Sigmoid colon (tissue), 7 donors: ENCODE measurements around the gene TBC1D16. TPM values are rescaled to one million over a fixed set of nuclear protein-coding genes. Genes with fewer than 3 reads are reported as not detected.

Source experiments
- DNase-seq: peaks from one replicate; pipeline ENCODE4 v3.0.0-alpha.2; 2019
- H3K27ac ChIP-seq, 4 donors: fragments of 200-600 bp; sonication (generic); one replicate each; pipeline ENCODE4 v1.5.1; 2016 to 2019; ENCODE audit warnings: mild to moderate bottlenecking in 1 of 4
- H3K27me3 ChIP-seq, 3 donors: fragments of 200-600 bp; sonication (generic); one replicate each; pipeline ENCODE4 v1.5.1; 2019; ENCODE audit warnings: mild to moderate bottlenecking in 1 of 3
- H3K36me3 ChIP-seq, 4 donors: fragments of 200-600 bp; sonication (generic); one replicate each; pipeline ENCODE4 v1.5.1; 2016 to 2019
- H3K4me1 ChIP-seq, 4 donors: fragments of 200-600 bp; sonication (generic); one replicate each; pipeline ENCODE4 v1.5.1; 2017 to 2019
- H3K4me3 ChIP-seq, 4 donors: fragments of 200-600 bp; sonication (generic); one replicate each; pipeline ENCODE4 v1.5.1; 2017 to 2019; ENCODE audit warnings: mild to moderate bottlenecking in 2 of 4, moderate library complexity in 1 of 4
- H3K9me3 ChIP-seq, 4 donors: fragments of 200-600 bp in 3 of 4; sonication (generic) in 3 of 4; one replicate each; pipeline versions ENCODE4 v1.5.1 to v1.6.1; 2013 to 2019
- EP300 ChIP-seq, 4 donors: sonication (generic); formaldehyde crosslinking; IDR thresholded peaks; one replicate each; pipeline ENCODE4 v1.6.1; 2017; ENCODE audit warnings: antibody characterized with exemption in 4 of 4
- POLR2A ChIP-seq, 2 donors: fragments of 450-650 bp; IDR thresholded peaks; one replicate each; pipeline ENCODE4 v1.6.1; 2016; ENCODE audit warnings: antibody characterized with exemption in 2 of 2, mild to moderate bottlenecking in 2 of 2, moderate library complexity in 2 of 2
- POLR2AphosphoS5 ChIP-seq, 4 donors: sonication (generic); formaldehyde crosslinking; IDR thresholded peaks; one replicate each; pipeline ENCODE4 v1.6.1; 2017; ENCODE audit warnings: antibody characterized with exemption in 4 of 4
- WGBS, 2 donors: extraction: QIAGEN DNeasy Blood & Tissue Kit; methylation state at CpG; one replicate each; pipeline ENCODE4 v1.1.7; 2013; 5-methylcytosine and 5-hydroxymethylcytosine counted together
- intact Hi-C: fragments of 100-400 bp; cut with DNase I; formaldehyde crosslinking; loops from one replicate; pipeline ENCODE4 v1.15.1; 2023
- polyA plus RNA-seq, 3 donors: library from polyadenylated mRNA; stranded (reverse); fragments of 200-250 nt; gene quantifications; one replicate each; pipeline ENCODE4 v1.2.3, GENCODE V29; 2013
- total RNA-seq, 4 donors: library from RNA; depleted of rRNA; stranded (reverse); fragments of >200 nt; gene quantifications; one replicate each; pipeline ENCODE4 v1.1.0, GENCODE V29; 2016
- TF ChIP-seq, protein P1 (sequence below), 4 experiments: fragments of 450-650 bp in 3 of 4; fragments of 200-600 bp in 1 of 4; IDR thresholded peaks; one replicate each; pipeline ENCODE4 v1.5.1; 2016 to 2019; ENCODE audit warnings: antibody characterized with exemption in 4 of 4, mild to moderate bottlenecking in 3 of 4, moderate library complexity in 2 of 4
- donor health status: healthy with polysubstance abuse.
- donor health status: Bipolar disorder and iron deficiency.
- donor health status: healthy.

The TBC1D16 gene
- total and polyA plus RNA-seq, 7 donors = 3.6 to 21.9 (median 15.7) TPM

DNA sequence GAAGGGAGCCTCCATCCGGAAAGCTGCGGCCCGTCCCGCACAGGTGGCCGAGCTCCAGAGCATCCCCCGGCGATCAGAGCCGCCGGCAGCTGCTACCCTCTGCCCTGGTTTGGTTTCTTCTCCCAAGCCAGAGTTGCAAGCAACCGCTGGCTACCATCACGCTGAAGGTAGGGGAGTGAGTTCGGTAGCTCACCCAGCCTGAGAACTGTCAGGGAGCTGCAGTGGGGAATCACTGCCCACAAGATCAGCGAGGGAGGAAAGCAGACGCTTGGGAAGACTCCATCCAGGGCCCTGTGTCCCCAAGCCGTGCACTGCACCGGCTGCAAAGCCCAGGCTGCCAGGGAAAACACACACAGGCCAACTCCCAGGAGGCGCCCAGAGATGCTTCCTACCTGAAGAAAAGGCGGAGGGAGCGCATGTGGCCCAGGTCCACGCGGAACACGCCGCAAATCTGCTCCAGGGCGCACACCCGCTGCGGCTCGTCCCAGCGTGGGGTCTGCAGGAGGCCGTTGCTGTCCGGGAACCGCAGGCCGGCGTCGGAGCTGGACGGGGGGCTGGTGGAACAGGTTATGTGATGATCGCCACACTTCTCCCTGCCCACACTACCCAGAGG lies 83.3 kb downstream of the TBC1D16 start:
- peak; percentile 52 for DNase-seq
- Histone ChIP-seq H3K27ac (peak overlapping the region in 3 of 4 donors; percentile 54 to 70 (median 64)), H3K4me1 (peaks cover 0 to 24% (median 20%) of the 10 kb centered on the region in 4 donors), H3K9me3 (no peaks in the 10 kb centered on the region), H3K4me3 (no peak overlapping the region), H3K36me3 (peaks cover 0 to 12% (median 5%) of the 10 kb centered on the region in 4 donors), H3K27me3 (no peaks in the 10 kb centered on the region)
- intact Hi-C loops = no loop called here
- 87 to 92% methylated on average over 36 of the region's 36 CpGs for WGBS, 2 donors
- TF ChIP-seq, protein P1, sequence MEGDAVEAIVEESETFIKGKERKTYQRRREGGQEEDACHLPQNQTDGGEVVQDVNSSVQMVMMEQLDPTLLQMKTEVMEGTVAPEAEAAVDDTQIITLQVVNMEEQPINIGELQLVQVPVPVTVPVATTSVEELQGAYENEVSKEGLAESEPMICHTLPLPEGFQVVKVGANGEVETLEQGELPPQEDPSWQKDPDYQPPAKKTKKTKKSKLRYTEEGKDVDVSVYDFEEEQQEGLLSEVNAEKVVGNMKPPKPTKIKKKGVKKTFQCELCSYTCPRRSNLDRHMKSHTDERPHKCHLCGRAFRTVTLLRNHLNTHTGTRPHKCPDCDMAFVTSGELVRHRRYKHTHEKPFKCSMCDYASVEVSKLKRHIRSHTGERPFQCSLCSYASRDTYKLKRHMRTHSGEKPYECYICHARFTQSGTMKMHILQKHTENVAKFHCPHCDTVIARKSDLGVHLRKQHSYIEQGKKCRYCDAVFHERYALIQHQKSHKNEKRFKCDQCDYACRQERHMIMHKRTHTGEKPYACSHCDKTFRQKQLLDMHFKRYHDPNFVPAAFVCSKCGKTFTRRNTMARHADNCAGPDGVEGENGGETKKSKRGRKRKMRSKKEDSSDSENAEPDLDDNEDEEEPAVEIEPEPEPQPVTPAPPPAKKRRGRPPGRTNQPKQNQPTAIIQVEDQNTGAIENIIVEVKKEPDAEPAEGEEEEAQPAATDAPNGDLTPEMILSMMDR (IDR thresholded peaks at IDR 0.05) = no peak
- TF ChIP-seq POLR2AphosphoS5 (IDR thresholded peaks at IDR 0.05) = no peak
- TF ChIP-seq POLR2A (IDR thresholded peaks at IDR 0.05) = no peak
- TF ChIP-seq EP300 (IDR thresholded peaks at IDR 0.05) = no peak

GRCh38 chr17:79951361-79952264 lies 84.1 kb downstream of the TBC1D16 start:
- H3K36me3 ChIP-seq = peaks cover 0 to 19% (median 6%) of the 10 kb centered on the region in 4 donors
- TF ChIP-seq POLR2A (IDR thresholded peaks at IDR 0.05) (no peak), POLR2AphosphoS5 (IDR thresholded peaks at IDR 0.05) (peak in 2 of 4 donors; percentile 42 to 46)
- TF ChIP-seq, protein P1 (IDR thresholded peaks at IDR 0.05) = no peak
- 55 to 83% methylated on average over 31 of the region's 31 CpGs for WGBS, 2 donors
- DNase-seq = peak; percentile 75
- peaks cover 0 to 24% (median 20%) of the 10 kb centered on the region in 4 donors for H3K4me1 ChIP-seq
- H3K9me3 ChIP-seq = no peaks in the 10 kb centered on the region
- intact Hi-C loops = loop anchor here (2.0 kb wide), 1 partner anchor 41 kb away; no protein-coding TSS in a partner anchor
- H3K27ac ChIP-seq = peak overlapping the region; percentile 41 to 70 (median 59)
- H3K4me3 ChIP-seq = no peak overlapping the region
- no peaks in the 10 kb centered on the region for H3K27me3 ChIP-seq

DNA sequence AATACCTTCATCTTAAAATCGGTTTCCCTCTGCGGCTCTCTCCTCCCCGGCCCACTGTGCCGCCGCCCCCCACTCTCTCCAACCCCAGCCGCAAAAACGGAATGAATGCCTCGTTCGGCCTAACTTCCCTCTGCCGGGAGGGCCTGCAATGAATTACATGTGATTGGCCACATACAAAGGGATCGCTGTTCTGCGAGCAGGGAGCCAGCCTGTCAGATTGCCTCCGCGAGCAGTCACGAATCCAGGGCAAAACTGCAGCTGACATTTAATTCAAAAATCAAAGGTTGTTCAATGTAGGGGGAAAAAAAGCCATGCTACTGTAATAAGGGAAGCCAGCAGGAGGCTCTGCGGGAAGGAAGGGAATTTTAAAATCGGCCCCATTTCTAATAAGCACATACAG lies 84.9 kb downstream of the TBC1D16 start:
- Histone ChIP-seq H3K4me1 (peaks cover 0 to 24% (median 20%) of the 10 kb centered on the region in 4 donors), H3K4me3 (no peak overlapping the region), H3K9me3 (no peaks in the 10 kb centered on the region), H3K36me3 (peaks cover 0 to 19% (median 8%) of the 10 kb centered on the region in 4 donors), H3K27me3 (no peaks in the 10 kb centered on the region), H3K27ac (peak overlapping the region; percentile 41 to 70 (median 59))
- 66 to 93% methylated on average over 17 of the region's 17 CpGs for WGBS, 2 donors
- intact Hi-C loops = loop anchor here (2.0 kb wide), 1 partner anchor 42 kb away; no protein-coding TSS in a partner anchor
- TF ChIP-seq POLR2A (IDR thresholded peaks at IDR 0.05) = no peak
- no peak for TF ChIP-seq EP300 (IDR thresholded peaks at IDR 0.05)
- TF ChIP-seq, protein P1 (IDR thresholded peaks at IDR 0.05) = no peak
- TF ChIP-seq POLR2AphosphoS5 (IDR thresholded peaks at IDR 0.05) = no peak
- DNase-seq = peak; percentile 67

DNA sequence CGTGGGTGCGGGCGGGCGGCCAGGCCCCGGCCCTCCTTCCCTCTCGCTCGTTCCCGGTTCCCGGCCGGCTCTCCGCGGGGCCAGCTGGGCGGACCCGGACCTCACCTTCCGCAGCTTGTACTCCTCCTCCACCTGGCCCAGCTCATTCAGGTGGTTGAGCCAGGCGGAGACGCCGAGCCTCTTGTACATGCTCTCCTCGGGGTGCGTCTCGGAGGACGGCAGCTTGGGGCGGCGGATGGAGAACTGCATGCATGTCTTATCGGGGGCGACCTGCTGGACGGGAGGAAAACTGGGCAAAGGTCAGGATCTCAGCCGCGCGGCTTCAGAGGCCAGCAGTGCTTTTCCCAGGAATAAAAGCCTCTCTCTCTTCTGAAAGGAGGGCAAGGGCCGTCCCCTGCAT lies 85.4 kb downstream of the TBC1D16 start:
- Histone ChIP-seq H3K27me3 (no peaks in the 10 kb centered on the region), H3K4me1 (peaks cover 0 to 24% (median 20%) of the 10 kb centered on the region in 4 donors), H3K9me3 (no peaks in the 10 kb centered on the region), H3K27ac (peak overlapping the region in 1 of 4 donors; percentile 7), H3K36me3 (peaks cover 0 to 19% (median 8%) of the 10 kb centered on the region in 4 donors), H3K4me3 (no peak overlapping the region)
- intact Hi-C loops = loop anchor here (2.0 kb wide), 1 partner anchor 42 kb away; no protein-coding TSS in a partner anchor
- 91 to 95% methylated on average over 31 of the region's 31 CpGs for WGBS, 2 donors
- peak; percentile 41 for DNase-seq
- no peak for TF ChIP-seq EP300 (IDR thresholded peaks at IDR 0.05)
- TF ChIP-seq, protein P1 (IDR thresholded peaks at IDR 0.05) = no peak
- TF ChIP-seq POLR2A (IDR thresholded peaks at IDR 0.05) = no peak
- TF ChIP-seq POLR2AphosphoS5 (IDR thresholded peaks at IDR 0.05) = no peak
